Stimulated activated CD4-positive, alpha-beta T cell treated with anti-CD3 and anti-CD28 coated beads, TNF-alpha, amount 100 ng/mL, for 4 hours (primary cell): ENCODE results near the gene PRRT1.
A peak's percentile ranks its signal among the peaks of the same experiment; 100 is the strongest.
"Not testable (repeated sequence)": the region's sequence is repeated elsewhere in the genome, so short reads cannot be mapped to it uniquely, and the experiment has no call there.

Experiments used
- DNase-seq, 3 experiments: peaks; one replicate each; pipeline ENCODE4 v3.0.0-alpha.2; 2020; ENCODE audit warnings: low read depth in 3 of 3

PRRT1 gene

DNA sequence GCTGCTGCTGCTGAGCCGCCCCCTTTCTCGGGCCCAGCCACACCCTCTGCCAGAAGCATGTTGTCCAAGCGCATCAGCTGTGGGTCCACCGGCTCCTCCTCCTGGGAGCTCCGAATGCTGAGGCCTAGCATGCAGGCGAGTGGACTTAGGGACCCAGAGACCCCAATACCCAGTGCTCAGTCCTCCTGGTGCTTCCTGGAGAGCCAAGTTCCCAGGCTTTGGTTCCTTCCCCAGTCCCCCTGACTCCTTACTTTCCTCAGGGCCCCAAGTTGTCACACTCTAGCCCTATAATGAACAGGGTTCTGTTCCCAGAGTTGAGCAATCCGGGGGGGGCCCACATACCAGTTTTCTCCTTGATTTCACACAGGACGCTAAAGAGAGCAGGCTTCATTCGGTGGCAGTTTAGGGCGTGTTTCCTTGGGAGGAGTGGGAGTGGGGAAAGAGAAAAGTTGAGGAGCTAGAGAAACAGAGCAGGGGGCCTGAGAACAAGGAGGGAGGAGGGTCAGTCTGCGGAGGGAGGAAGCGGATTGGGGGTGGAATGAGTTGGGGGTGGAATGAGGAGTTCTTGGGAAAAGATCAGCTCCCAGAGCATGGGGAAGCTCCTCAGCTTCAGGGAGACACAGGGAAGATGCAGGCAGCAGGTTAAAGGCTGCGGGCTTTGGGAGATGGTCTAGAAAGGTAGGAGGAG lies 36.8 kb upstream of the PRRT1 start:
- no peak for DNase-seq

DNA sequence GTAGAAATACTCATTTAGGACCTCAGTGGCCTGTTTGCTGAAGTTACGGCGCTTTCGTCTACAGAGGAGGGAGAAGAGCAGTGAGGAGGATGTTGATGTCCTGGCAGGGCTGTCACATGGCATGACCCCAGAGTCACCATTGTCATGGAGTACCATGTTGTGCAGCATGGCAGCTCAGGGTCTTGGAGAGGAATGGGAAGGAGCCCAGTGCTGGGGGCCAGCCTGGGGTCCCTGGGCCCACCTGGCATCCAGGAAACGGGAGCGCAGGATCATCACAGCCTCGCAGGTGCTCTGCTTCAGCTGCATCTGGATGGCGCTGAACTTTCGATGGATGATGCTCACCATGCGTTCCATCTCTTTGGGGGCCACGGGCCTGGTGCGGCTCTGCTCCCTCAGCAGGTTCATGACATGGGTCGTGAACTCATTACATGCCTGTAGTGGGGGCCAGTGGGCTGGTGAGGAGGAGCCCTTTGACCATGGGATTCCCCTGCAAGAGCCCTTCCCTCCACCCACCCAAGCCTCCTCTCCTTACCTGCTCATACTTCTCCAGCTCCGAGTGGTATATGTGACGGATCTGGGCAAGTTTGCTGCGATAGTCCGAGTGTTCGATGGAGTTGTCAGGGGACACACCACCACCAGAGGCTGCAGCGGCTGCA lies 36.1 kb upstream of the PRRT1 start:
- DNase-seq = not testable (repeated sequence)

DNA sequence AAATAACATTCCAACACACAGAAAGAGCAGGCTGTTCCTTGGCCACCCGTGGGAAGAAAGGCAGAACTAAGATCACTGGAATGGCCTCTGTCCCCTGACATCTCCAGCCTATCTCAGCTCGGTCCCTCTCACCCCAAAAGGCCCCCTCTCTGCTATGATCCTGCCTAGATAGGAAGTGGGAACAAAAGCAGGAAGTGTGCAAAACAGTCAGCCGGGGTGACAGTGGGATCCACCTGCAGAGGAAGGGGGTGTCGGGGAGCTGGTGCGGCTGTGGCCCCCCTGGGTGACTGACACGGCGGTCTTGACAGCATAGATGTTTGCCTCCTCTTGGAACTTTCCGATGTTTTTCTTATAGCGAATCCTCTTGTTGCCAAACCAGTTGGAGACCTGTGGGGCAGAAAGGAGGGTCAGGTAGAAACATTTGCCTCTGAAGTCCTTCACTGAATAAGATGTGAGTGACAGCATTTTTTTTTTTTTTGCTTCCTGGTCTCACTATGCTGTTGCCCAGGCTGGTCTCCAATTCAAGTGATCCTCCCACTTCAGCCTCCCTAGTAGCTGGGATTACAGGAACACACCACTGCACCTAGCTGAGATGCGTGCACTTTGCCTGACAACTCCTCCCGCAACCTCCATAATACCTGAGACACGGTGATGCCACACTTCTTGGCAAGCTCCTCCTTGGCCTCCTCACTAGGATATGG lies 35.4 kb upstream of the PRRT1 start:
- no peak for DNase-seq

GRCh38 chr6:32186151-32186840 lies 34.6 kb upstream of the PRRT1 start:
- not testable (repeated sequence) for DNase-seq

DNA sequence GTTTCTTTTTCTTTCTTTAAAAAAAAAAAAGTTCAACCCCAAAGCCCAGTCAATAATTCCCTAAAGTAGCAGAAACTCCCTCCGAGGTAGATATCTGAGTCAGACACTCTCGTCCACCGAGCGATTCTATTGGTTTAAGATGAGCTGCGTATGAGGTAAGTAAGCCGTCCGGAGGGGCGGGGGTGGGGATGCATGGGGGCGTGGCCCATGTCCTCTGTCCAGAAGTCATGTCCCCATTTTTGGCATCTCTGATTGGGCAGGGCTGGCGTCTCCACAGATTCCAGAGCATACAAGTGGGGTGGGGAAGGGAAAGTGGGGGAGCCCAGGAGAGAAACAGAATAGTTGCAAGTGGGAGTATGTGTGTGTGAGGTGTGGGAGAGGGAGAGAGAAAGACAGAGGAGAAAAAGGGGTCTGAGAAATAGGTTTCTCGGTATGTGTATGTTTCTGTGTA lies 34.0 kb upstream of the PRRT1 start:
- DNase-seq = peak in 1 of 3 experiments; percentile 46

- DNase-seq = no peak
Observed at GRCh38 chr6:32184084-32184640, 32.4 kb upstream of the PRRT1 start, which contains the start of gene AGER. Gene AGER (minus strand): TSS chr6:32184253. CDS start chr6:32184222, 31 bp downstream.

DNA sequence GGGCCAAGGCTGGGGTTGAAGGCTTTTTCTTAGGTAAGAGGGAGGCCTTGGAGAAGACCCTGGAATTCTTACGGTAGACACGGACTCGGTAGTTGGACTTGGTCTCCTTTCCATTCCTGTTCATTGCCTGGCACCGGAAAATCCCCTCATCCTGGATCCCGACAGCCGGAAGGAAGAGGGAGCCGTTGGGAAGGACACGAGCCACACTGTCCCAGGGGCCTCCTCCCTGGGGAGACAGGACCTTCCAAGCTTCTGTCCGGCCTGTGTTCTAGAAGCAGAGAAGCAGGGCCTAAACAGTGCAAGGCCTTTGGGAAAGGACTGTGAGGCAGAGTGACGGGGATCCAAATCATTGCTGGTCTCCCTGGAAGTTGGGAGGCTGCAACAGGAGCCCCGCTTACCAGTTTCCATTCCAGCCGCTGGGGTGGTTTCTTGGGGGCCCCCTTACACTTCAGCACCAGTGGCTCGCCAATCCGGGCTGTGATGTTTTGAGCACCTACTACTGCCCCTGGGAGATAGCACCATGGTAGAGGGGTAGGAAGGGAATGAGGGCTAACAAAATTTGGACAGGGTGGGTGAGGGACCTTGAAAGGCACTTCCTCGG lies 31.8 kb upstream of the PRRT1 start:
- no peak for DNase-seq

GRCh38 chr6:32183030-32183429 lies 31.3 kb upstream of the PRRT1 start:
- no peak for DNase-seq

GRCh38 chr6:32182555-32182981 lies 30.8 kb upstream of the PRRT1 start:
- DNase-seq = no peak

DNA sequence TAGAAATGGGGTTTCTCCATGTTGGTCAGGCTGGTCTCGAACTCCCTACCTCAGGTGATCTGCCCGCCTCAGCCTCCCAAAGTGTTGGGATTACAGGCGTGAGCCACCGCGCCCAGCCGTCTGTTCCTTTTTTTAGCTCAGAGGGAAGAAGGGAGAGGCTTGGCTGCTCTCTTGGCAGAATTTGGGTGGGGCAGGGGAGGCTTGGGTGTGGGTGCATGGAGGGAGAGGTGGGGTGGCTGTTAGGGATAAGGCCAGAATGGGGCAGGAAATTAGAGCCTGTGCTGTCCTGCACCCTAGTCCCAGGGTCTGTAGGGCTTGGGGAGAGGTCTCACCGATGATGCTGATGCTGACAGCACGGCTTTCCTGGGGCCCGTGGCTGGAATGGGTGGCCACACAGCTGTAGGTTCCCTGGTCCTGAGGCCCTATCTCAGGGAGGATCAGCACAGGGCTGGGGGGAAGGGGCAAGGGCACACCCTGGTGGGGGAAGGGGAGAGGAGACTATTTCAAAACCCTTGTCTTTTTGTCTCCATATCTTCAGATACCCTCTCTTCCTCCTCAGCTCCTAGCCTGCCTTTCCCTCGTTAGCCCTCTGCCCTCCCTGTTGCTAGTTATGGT lies 30.3 kb upstream of the PRRT1 start:
- DNase-seq = no peak

GRCh38 chr6:32181148-32181702 lies 29.5 kb upstream of the PRRT1 start:
- DNase-seq = no peak

GRCh38 chr6:32179766-32180405 lies 28.1 kb upstream of the PRRT1 start:
- no peak for DNase-seq

DNA sequence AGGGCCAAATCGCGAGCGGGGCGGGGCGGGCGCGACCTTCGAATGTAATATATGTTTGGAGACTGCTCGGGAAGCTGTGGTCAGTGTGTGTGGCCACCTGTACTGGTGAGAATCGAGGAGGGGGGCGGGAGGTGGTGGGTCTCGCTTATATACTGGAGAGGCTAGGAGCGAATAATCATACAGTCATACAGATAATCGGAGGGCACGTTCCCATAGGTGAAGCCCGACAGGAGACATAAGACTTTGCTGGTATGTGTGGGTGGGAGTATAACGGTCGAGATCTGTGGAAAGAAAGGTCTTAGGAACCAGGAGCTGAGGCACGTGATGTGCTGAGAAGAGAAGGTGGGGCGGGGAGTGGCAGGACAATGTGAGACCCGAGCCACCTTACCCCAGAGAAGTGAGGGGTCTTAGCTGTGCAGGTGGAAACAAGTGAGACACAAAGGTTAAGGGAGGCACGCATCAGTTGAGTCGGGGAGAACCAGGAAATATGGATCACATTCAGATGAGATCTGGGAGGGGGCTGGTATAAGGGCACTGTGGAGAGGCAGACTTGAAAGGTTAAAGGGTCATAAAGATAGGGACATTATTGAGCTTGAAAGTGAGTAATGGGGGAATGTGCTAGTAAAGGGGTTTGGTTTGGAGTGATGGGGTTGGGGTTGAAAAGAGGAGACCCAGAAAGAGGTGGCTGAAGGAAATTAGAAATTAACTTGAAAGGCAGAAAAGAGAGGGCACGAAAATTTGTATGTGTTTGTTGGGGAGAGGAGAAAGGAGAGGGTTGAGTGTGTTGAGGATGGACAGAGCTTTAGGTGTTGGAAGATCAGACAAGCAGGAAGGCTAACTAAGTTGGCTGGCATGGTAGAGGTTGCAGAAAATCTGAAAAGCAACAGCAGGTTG lies 27.1 kb upstream of the PRRT1 start:
- DNase-seq = no peak

GRCh38 chr6:32177788-32178546 lies 26.2 kb upstream of the PRRT1 start, which contains the start of gene RNF5:
Gene RNF5 (plus strand): TSS chr6:32178405. CDS start chr6:32178512, 107 bp downstream.
- peak; percentile 68 to 92 (median 78) for DNase-seq

DNA sequence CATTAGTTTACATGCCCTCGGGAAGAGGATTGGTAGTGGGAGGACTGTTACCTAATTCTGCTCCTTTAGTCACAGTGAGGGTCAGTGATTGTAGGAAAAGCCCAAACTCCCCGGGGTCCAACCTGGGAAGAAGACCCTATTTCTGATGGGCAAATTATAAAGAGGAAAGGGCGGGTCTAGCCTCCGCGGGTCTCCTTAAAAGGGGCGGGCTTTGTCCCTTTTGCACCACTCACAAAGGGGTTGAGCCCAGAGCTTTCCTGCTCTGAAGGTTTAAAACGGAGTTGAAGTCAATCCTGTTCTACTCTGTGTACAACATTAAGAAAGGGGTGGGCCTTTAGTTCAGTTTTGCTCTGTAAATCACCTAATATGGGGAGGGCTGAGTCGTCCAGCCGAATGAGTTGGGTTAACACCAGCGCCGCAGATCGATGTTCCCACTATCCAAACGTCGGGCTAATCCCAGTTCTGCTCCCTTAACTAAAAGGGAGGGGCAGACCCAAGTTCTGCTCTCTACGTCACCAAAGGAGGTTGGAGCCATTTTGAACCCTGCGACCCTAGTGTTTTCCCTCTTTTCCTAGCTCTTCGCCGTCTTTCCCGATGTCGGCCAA lies 25.5 kb upstream of the PRRT1 start:
- no peak for DNase-seq

GRCh38 chr6:32176476-32177182 lies 24.9 kb upstream of the PRRT1 start:
- DNase-seq = no peak
